Nucleus accumbens (tissue), 56 donors: Measurements from ENCODE around the gene GFOD1.
A peak's percentile ranks its signal among the peaks of the same experiment; 100 is the strongest.
"Not testable (repeated sequence)": the region's sequence is repeated elsewhere in the genome, so short reads cannot be mapped to it uniquely, and the experiment has no call there.

Experiments
- DNase-seq, 56 donors: peaks; one replicate each; lab custom pipeline; 2025; lab: John Stamatoyannopoulos, UW

GFOD1 gene

GRCh38 chr6:13512900-13513299 lies 25.5 kb upstream of the GFOD1 start:
- no peak for DNase-seq

DNA sequence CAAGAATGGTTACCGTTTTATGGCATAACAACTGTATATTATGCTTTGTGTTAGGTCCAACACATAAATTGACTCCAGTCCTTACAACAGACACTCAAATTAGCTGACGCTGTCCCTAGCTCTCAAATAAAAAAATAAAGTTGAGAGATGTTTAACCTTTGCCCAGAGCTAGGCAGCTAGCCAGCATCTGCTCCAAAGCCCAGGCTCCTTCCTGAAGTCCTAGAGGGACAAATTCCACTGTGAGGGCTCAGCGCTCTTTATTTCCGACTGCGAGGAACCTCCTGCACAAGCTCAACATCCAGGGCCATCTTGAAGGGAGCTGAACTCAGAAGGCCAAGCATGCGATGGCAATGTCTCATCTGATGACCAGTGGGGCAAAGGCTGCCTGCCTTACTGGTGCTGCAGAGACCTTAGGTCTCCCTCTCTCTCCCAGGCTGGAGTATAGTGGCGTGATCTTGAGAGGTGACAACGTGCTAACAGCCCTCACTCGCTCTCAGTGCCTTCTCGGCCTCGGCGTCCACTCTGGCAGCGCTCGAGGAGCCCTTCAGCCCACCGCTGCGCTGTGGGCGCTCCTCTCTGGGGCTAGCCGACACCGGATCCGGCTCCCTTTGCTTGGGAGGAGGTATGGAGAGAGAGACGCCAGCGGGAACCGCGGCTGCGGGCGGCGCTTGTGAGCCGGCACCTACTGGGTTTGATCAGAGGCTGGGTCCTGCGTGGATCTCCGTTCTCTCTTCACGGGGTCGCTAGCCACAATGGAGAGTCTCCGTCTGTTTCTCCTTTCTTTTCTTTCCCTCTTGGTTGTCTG lies 24.7 kb upstream of the GFOD1 start:
- DNase-seq: no peak

DNA sequence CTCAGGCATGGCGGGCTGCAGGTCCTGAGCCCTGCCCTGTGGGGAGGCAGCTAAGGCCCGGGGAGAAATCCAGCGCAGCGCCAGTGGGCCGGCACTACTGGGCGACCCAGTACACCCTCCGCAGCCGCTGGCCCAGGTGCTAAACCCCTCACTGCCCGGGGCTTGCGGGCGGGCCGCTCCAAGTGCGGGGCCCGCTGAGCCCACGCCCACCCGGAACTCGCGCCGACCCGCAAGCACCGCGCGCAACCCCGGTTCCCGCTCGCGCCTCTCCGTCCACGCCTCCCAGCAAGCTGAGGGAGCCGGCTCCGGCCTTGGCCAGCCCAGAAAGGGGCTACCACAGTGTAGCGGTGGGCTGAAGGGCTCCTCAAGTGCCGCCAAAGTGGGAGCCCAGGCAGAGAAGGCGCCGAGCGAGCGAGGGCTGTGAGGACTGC lies 23.8 kb upstream of the GFOD1 start:
- not testable (repeated sequence) for DNase-seq

GRCh38 chr6:13510433-13510832 lies 23.0 kb upstream of the GFOD1 start:
- not testable (repeated sequence) for DNase-seq

DNA sequence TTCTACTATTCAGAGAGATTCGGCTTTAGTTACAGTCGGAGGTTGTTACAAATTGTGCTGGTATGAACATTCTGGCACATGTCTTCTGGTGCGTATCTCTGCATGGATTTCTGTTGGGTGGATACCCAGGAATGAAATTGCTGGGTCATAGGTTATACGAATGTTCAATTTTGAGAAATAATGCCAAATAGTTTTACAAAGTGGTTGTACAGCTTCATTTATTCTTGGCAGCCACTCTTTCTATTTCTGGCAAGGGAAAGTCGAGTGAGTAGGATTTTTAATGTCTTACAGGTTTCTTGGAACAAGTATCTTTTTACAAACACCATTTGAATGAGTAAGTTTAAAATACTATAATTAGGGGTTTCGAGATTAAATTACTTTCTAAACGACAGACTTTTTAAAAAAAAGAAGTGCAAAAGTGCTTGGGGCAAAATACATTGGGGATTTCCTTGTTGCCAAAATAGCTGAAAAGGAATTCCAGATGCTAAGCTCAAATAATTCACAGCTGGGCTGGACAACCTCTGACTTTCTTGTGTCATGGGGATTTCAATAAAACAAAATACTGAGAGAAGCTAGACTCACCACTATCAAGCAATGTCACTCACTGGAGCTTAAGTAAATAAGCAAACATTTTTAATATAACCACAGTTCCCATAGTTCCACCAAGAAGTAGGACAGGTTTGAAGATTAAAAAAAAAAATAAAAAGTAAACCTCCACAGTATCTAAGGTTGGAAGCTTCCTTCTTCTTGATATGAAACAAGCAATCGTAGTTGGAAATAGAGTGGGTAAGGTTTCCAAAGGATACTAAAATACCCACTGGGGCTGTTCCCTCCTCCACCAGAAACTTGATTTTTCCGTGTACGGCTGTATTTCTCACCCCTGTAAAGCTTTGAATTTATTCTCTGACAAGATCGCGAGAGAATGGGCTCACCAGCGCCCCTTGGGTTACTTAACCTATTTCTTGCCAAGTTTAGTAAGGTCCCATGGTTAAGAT lies 21.6 kb upstream of the GFOD1 start:
- DNase-seq: no peak

DNA sequence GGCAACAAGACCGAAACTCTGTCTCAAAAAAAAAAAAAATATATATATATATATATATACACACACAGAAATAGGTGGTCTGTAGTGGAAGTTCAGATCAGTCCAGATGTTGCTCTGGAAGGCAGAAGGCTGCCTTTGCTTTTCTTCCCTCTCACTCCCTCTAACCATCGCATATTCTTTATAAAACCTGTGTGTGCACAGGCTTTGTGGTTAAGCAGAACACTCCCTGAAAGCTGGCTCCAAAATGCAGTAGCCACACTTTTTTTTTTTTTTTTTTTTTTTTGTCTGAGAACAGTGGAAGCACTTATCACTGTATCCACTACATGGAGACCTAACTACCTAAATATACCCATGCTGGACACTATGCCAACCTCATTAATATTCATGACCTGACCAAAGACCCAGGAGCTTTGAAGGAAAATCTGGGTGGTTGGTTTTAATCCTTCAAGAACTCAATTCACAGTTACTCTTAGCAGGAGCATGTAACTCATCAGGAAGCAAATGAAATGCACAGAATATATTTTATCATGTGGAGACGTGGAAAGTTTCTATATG lies 20.0 kb upstream of the GFOD1 start:
- DNase-seq: no peak

DNA sequence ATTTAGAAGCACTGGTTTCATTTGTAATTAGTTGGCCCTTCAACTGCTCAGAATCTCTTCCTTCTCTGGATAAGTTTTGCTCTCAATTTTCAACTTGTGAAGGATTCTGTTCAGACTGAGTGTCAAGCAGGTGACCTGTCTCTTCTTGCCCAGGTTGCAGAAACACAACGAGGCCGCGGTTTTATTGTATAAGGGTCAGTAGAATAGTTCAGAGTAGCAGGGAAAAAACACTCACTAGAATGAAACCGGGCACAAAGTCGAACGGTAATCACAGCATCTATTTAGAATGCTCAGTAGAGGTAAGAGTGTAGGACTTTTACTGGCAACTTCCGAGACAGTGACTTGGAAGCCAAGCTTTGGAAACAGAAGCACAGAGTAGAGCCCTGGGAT lies 17.9 kb upstream of the GFOD1 start:
- no peak for DNase-seq

- DNase-seq: no peak
Measured at GRCh38 chr6:13504611-13505344, 17.4 kb upstream of the GFOD1 start.

- DNase-seq: no peak
Measured at GRCh38 chr6:13500915-13501314, 13.5 kb upstream of the GFOD1 start.

- no peak for DNase-seq
Measured at GRCh38 chr6:13500264-13500663, 12.9 kb upstream of the GFOD1 start.

DNA sequence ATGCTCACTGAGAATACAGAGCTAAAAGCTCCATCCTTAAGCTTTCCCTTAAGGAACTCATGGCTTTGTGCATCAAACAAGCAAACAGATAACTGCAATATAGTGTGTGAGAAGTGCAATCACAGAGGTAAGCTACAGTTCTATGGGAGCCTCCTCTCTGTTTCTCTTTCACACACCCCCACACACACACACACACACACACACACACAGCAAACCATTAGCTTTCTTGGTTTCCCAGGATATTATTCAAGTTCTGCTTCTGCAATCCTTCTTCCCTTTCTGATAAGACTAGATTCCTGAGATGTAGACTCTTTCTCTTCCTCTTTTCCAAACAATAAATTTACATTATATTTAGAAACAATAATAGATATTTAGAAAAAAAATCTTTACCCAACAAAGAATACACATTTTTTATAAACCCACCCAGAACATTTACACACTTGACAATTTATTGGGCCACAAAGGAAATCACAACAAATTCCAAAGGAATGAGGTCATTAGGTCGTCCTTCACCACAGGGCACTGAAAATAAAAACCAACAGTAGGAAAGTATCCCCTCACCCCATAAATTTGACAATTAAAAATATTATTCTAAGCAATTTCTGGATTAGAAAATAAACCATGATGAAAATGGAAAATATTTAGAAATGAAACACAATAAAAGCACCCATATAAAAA lies 9.3 kb upstream of the GFOD1 start:
- no peak for DNase-seq

DNA sequence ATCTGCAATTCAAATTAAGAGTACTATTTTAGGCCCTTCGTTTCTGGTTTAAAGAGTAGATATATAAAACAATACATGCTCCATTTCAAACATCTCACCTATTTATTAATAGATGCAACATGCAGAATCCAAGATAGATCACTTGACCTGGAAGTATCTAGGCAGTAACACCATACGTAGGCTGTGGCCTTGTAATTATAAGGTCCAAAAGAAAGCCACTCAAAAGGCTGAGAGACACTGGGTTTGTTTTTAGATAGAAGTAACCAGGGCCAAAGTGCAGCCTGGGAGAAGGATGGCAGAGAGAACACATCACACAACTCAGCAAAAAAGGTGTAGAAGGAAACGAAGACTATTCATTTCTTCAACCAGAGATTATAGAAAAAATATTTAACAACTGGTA lies 8.4 kb upstream of the GFOD1 start:
- no peak for DNase-seq

DNA sequence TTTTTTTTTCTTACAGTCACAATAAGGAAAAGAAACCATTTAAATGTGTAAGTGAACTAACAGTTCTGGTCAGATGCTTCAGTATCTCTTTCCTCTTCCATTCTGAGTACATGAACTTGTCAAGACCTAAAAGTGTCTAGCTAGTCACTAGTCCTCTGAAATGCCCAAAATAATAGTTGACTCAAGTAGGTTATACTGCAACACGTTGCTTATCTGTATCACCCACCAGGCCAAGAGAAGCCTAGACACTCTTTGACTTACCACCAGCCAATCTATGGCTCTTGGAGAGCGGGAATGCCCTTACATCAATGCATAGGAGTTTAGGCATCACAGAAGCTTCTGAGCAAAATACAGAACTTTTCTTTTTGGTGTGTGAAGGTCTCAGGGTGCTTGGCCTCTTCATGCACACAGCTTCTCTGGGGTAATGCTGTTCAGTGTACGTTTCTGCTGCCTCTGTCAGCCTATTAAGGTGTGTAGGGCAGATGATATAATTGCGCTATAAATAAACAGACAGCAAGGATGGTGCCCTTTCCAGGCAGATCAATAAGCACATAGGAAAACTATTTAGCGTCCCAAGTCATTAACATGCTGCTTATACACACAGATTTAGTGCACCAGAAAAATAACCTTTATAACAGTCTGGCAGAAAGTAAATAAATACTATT lies 7.8 kb upstream of the GFOD1 start:
- DNase-seq: no peak

DNA sequence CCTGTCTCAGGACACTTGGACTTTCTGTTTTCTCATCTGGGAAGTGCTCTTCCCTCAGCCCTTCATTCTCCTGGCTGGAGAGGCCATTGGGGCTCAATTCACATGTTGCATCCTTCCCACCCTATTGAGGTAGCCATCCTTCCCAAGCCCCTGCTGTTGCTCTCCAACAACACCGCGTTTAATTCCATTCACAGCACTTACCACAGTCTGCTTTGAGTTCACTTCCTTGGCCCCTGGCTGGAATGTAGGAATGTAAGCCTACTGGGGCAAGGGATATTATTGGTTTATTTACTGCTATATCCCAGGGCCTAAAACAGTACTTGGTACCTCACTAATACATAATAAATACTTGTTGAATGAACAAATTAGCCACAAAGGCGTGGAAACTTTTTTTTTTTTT lies 6.7 kb upstream of the GFOD1 start:
- DNase-seq: no peak

DNA sequence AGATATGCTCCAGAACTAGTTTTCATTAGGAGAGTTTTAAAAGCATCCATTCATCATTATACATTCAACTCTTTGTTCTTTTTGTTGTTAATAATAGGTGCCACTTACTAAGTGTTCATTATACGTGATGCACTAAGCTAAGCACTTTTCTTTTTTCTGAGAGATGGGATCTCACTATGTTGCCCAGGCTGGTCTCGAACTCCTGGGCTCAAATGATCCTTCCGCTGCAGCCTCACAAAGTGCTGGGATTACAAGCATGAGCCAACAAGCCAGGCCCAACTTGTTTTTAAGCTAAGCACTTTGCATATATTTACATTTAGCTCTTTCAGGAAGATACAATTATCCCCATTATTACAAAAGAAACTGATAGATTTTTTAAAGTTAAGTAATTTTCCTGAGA lies 5.7 kb upstream of the GFOD1 start:
- no peak for DNase-seq

DNA sequence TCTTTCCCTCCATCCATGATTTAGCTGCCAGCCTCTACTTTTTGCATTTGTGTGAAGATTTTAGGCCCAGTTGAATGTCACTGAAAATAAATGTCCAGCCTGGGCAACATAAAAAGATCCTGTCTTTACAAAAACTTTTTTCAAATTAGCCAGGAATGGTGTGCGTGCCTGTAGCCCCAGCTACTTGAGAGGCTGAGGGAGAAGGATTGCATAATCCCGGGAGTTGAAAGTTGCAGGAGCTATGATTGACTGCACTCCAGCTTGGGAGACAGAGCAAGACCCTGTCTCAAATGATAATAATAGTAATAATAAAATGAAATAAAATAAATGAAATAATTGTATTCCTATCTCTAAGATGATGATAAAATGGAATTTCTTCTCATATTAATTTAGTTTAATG lies 5.0 kb upstream of the GFOD1 start:
- no peak for DNase-seq

- DNase-seq: no peak
Measured at GRCh38 chr6:13491538-13491937, 4.1 kb upstream of the GFOD1 start.

DNA sequence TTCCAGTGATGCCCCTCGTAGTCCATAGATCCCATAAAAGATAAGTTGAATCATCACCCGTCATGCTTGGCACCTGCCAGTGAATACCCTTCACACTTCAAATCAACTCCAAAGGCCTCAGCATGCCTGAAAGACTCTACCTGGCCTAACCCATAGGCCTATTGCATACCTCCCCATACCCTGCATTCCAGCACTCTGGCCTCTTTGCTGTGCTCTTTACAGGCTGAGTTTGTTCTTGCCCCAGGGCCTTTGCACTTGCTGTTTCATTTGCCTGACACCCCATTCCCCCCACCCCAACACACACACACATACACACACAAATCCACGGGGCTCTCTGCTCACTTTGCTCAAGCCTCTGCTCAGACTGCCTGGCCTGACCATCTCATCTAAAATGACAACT lies 3.0 kb upstream of the GFOD1 start:
- DNase-seq: no peak

- peak in 1 of 56 donors; percentile 18 for DNase-seq
Measured at GRCh38 chr6:13488896-13489237, 1.5 kb upstream of the GFOD1 start.
